HL-60/S4 treated with retinoic acid at 250 ng/mL for 4 days and 3 days (cell line): ENCODE measurements around the gene PLXNC1.

Experiments
- in situ Hi-C: fragments of 300-500 bp; cut with MboI; formaldehyde crosslinking; loops from 2 replicates; pipeline ENCODE4 v1.7.0; 2022; ENCODE audit warnings: low sequenced_read_pairs

Gene PLXNC1

DNA sequence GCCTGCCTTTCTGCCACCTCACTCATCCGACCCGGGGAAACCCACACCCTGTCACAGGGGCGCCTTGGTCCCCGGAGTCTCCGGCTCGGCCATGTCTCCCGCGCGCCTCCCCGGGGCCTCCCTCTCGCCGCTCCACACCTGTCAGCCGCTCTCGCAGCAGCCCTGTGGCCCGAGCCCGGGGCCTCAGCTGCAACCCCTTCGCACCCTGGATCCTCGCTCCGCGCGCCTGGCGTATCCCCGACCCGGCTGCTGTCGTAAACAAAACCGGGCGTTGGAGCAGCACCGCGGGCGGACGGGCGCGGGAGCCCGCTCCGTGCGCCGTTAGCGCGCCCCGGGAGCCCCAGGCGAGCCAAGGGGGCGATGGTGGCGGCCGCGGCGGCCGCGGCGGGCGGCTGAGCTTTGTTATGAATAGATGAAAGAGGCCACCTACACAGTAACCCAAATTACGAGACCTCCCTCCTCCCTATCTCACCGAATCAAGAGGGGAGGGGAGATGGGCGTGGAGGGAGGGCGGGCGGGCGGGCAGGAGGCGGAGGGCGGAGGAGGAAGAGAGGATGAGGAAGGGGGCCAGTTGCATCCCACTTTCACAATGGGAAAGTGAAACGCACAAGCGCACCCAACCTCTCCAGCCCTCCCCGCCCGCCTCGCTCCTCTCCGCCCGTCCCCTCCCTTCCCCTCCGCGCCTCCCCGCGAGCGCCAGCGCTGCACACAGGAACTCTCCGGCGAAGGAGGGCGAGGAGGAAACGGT, at the start of gene PLXNC1:
PLXNC1 (plus strand) TSS at position 587 of the 748 bp plus-strand sequence. CDS start 395 bp downstream, outside the sequence.
- in situ Hi-C loops: loop anchor here (10.0 kb wide), 1 partner anchor 287 kb away; no protein-coding TSS in a partner anchor

DNA sequence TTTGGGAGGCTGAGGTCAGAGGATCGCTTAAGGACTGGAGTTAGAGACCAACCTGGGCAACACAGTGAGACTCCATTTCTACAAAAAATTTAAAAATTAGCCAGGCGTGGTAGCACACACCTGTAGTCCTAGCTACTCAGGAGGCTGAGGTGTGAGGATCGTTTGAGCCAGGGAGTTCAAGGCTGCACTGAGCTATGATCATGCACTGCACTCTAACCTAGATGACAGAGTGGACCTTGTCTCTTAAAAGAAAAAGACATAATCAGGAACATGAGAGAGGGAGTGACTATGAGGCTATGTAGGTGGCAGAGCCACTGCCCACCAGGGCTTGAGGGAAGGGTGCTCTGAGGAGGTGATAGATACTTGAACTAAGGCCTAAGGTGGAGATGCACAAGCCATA, 49.2 kb upstream of the PLXNC1 start:
- in situ Hi-C loops: loop anchor here (25.0 kb wide), 1 partner anchor 537 kb away; the partner anchor contains the start of gene SOCS2

DNA sequence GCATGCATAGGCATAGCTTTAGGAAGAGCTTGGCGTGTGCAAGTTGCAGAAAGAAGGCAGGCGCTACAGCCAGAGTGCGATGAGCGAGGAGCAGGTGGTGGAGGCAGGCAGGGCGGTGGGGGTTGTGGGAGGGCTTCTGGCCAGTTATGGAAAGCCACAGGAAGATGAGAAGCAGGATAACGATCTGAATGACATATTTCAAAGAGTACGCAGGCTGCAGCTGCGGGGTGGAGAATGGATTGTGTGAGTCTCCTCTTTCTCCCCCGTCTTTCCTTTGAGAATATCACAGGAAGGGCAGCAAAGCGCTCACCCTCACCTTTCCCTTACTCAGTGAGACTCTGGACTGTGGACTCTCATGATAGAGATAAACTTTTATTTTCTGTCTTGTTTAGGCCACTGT, 48.7 kb upstream of the PLXNC1 start:
- in situ Hi-C loops: loop anchor here (10.0 to 25.0 kb wide), 2 partner anchors 537 to 1105 kb away; partner anchors contain the start of gene SOCS2

DNA sequence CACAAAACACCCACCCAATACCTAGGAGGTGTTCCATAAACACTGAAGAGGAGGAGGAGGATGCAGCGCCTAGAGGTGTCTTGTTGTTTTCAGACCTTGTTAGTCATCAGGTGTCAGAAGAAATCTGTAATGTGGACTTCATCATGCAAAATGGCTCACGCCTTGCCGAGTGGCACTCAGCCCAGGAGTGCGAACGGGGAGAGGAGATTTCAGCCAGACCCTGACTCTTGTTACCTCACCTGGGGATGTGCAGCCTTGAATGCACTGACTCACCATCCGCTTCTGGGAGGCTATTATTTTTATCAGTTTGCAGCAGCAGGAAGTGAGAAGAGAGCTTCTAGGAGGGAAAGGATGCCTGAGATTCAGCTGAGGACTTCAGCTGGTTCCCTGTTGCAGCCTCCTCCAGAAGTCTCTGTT, 48.2 kb upstream of the PLXNC1 start:
- in situ Hi-C loops: loop anchor here (10.0 kb wide), 1 partner anchor 1105 kb away; no protein-coding TSS in a partner anchor

DNA sequence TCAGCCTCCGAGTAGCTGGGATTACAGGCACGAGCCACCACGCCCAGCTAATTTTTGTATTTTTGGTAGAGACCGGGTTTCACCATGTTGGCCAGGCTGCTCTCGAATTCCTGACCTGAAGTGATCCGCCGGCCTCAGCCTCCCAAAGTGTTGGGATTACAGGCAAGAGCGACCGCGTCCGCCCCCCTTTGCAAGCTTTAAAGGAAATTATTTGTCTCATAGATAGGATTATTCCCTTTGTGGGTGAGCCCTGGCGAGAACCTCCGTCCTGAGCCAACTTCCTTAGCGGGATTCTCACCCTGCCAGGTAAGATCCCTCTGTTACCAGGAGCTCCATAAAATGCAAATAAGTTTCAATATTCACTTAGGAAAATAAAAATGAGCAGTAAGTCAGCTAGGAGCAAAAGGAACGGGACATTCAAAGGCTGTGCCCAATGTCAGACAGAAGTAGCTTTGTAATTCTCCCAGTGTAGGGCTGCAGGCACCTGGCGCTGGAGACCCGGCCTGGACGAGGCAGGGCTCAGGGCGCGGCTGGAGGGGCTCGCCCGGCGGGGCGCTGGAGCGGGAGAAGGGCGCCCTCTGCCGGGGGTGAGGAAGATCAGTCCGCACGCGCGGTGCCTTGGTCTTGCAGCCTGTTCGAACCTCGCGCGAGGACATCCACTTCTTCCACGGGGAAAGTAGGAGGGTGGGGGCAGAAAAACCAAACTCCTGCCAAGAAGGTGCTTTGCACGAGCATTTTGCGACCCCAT, 47.2 kb upstream of the PLXNC1 start:
- in situ Hi-C loops: loop anchor here (10.0 kb wide), 1 partner anchor 1106 kb away; no protein-coding TSS in a partner anchor

DNA sequence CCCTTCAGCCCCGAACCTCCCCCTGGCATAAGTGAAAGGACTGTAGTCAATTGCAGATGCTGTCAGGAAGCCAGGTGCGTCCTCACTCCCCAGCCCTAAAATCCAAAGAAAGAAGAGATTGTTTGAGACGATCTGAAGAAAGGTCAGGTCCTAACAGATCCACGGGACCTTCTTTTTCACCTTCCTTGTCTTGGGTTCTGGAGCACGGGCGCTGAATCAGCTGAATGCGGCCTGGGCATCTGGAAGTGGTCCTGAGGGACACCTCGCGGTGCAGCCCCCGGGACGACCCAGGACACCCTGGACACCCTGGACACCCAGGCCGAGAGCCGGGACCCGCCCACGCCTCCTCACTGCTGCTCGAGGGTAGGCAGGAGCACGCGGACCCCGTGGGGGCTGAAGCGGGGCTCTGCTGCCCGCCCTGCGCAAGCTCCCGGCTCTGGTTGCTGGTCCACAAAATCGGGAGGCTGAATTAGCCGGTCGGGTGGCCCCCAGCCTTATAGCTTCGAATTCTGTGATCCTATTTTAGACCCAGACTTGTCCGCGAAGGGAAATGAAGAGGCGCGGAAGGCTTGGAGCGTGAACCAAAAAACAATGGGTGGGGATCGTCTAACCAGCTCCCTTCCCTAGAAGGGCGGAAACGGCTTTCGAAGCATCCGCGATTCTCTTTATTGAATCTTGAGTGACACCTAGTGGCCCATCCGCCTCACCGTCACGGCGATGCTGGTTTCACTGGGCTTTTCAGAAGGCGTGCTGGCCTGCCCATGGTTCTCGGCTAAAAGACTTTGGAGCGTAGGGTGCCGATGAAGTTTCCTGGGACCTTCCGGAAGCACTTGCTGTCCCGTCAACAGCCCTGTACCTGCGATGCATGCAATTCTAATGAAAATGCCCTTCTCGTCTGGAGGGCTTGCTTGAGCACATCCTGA, 46.4 kb upstream of the PLXNC1 start:
- in situ Hi-C loops: loop anchor here (10.0 kb wide), 1 partner anchor 1107 kb away; no protein-coding TSS in a partner anchor

DNA sequence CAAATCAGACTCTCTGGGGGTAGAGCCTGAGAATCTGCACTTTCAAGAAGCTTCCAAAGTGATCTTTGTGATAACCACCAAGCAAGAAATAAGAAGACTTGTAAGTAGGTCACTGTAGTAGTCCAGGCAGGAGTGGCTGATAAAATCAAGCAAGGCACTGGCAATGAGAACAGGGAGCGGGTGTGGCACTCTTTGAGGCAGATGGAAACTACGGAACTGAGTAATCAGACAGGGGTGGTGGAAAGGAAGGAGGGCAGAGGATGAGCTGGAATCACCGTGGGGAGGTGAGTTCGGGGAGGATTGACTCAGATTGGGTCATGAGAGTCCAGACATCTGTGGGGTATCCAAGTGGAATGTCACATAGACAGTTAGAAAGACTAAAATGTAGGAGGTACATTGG, 44.4 kb upstream of the PLXNC1 start:
- in situ Hi-C loops: loop anchor here (10.0 kb wide), 1 partner anchor 1109 kb away; no protein-coding TSS in a partner anchor

DNA sequence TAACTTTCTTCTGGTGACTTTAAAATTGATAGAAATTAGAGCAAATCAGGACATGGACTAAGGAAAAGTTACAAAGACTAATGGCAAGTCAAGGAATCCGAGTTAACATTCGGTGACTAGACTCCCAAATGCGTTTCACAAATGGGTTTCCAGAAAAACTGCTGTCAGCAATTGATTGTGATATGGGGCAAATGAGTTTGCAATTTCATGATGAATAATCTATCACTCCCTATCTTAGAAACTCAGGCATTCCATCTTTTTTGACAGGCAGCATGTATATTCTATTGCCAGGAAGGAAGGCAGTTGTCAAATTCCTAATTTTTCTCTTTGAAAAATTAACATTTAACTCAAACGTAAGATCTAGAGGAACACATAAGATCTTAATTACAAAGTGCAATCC, 40.5 kb upstream of the PLXNC1 start:
- in situ Hi-C loops: loop anchor here (10.0 kb wide), 1 partner anchor 1113 kb away; no protein-coding TSS in a partner anchor

DNA sequence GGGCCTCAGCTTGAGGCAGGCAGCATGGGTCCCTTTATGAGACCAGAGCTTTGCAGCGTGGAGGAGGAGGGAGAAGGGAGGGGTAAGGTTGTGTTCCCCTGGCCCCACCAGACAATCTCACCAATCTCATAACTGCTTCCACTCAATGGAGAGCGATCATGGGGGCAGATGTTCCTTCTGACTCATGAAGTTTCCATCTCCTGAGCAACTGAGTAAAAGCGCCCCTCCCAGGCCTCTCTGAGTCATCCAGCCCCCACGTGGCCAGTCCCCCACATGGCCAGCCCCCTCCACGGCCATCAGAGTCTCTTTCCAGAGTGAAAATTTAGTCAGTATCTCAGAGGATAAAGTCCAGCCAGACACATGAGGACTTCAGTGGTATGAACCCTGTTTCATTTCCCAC, 39.2 kb upstream of the PLXNC1 start:
- in situ Hi-C loops: loop anchor here (10.0 kb wide), 1 partner anchor 1114 kb away; no protein-coding TSS in a partner anchor

DNA sequence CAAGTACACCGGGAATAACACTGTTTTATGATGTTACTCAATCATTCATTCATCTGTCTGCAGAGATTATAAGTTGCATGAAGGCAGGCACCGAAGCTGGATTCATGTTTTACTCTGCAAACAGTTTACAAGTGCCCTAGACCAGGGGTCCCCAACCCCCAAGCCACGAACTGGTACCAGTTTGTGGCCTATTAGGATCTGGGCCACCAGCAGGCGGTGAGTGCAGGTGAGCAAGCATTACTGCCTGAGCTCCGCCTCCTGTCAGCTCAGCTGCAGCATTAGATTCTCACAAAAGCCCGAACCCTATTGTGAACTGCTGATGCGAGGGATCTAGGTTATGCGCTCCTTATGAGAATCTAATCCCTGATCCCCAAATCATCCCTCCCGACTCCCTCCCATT, 38.1 kb upstream of the PLXNC1 start:
- in situ Hi-C loops: no loop called here

DNA sequence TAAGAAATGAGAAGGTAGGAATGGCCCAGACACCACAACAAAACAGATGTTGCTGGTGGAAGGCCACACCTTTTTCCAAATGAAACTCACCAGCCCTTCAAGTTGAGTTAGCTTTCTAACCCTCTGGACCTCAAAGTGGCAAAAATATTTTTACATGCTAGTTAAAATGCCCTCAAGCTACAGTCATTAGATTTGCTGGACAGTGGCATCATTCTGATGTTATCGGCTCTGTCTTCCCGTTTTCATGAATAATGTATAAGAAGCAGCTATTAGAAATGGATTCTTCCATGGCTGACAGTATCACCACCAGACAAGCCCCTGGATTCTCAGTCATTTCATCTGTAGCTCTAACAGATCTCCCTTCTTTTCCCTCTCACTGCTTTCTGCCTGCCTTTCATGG, 37.1 kb upstream of the PLXNC1 start:
- in situ Hi-C loops: no loop called here

DNA sequence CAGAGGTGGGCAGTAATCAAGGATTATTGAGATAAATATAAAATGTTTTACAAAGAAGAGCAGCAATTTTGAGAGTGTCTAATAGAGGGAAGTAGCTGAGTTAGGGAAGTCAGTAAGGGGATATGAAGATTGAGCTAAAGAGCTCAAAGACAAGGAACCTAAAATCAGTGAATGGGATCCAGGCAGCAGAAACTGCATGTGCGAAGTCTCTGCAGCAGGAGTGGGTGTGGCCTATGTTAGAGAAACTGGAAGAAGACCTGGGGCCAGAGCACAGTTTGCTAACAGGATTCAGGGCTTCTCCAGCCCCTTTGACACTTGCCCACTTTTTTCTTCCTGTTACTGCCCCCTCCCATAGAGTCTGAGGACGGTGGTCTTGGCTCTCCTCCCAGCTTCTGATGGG, 36.3 kb upstream of the PLXNC1 start:
- in situ Hi-C loops: no loop called here

DNA sequence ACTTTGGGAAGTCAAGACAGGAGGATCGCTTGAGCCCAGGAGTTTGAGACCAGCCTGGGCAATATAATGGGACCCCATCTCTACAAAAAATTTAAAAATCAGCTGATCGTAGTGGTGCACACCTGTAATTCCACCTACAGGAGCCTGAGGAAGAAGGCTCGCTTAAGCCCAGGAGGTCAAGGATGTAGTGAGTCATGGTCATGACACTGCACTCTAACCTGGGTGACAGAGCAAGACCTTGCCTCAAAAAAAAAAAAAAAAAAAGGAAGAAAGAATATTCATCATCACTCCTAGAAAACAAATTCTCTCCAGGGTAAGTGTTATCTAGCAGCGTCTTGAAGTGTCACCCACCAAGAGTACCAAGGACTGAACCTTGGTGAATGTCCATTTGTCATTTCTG, 34.2 kb upstream of the PLXNC1 start:
- in situ Hi-C loops: no loop called here

DNA sequence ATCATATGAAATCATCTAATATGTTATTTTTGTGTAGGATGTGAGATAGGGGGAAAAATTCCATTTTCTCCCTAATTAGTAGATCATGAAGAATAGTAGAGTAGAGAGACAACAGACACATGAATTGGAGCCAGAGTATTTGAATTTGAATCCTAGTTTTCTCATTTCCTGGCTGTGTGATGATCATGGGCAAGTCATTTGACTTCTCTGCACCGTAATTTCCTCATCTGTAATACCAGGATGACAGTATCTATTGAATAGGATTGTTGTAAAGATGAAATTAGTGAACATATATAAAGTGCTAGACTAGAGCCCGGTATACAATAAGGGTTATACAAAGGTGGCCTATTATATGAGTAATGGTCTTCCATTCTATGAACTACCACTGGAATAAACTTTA, 32.2 kb upstream of the PLXNC1 start:
- in situ Hi-C loops: no loop called here

DNA sequence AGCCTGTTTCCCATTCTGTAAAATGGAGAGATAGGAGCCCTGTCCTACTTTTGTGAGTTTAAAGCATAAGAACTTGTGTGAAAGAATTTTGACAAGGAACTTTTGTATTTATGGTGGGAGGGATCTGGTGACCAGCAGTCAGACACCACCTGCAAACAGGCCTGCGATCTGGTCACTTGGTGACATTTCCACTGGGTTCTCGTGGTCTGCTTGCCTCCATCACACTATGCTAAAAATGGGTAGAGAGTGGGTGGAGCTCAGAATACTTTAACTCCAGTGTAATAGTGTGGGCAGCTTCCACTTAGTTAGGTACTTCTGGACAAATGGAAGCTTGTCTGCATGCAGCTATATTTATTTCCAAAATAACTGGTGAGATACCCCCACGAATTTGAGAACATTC, 26.5 kb upstream of the PLXNC1 start:
- in situ Hi-C loops: no loop called here

DNA sequence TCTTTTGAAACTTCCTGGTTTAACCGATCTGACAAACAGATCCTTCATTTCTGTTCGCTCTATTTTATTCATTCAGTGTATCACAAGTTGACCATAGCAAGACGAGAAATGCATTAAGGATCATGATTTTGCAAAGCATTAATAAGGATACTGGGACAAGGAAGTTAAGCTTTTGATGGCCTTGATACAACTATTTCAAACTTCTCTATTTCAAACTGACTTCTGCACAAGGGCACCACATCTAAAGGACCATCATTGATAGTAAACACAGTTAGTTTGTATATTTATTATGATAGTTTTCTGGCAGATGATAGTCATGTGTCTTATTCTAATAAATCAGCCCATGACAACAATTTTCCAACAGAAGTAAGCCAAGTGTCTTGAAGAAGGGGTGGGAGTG, 25.8 kb upstream of the PLXNC1 start:
- in situ Hi-C loops: no loop called here

DNA sequence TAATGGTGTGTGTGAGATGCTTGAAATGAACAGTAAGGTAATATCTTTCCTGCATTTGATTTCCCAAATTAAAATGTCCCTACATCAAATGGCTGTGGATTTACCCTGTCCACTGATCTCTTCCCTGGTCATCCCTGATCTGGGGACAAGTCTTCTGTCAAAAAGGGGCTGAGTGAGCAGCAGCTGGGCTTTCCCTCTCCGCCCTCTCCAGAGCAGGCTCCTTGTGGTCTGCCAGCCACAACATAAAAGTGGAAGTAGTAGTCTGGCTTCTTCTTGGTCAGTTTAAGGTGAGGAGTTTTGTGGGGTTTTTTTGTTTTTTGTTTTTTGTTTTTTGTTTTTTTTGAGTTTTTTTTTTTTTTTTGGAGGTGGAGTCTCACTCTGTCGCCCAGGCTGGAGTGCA, 25.2 kb upstream of the PLXNC1 start:
- in situ Hi-C loops: no loop called here

DNA sequence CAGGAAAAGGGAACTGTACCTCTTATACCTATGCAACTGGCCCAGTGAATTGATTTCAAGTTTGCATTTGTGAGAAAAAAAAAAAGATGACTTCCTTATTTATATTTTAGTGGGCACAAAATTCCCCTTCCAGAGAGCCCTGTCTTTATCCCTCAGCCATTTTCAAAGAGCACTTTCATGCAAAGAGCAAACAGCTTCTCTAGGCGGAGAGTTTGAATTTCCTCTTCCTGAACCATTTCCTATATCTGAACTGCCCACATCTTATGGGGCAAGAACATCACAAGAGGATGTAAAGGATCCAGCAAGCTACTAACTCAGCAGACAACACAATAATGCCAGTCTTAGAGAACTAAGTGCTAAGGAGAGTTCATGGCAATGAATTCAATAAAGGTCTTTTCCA, 22.3 kb upstream of the PLXNC1 start:
- in situ Hi-C loops: no loop called here

DNA sequence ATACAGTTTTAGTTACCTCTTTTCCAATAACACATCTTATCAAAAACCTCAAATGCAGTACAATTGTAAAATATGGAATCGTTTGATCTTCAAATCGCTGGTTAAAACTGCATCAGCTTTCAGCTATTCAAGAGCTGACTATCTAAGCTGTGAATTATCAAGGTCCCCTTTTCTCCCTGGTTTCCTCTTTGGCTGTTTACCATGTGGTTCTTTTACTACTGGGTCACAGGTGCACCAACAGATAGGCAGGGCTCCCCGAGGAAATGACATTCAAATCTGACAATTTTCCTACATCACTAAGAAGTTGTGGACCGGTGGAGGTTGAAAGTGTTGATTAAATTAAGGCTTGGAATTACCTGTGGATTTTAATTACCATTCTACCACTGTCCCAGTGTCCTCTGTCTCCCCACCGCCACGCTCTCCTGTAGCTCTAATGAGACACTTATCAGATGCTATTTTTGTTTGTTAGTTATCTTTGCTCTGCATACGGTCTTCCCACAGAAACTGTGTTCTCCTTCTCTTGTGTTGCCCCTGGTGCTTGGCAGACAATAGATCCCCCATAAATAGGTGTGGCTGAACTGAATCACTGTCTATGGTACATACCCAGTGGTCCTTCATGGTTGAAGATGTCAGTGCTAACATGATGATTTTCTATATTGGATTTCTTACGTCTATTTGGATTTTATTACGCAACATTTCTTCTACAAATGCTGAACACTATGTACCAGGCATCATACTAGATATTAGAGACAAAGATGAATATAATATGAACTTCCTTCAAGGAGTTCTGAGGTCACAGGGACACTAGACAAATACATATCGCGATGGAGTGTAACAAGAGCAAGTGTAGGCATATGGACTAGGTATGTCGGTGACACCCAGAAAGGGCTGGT, 20.9 kb upstream of the PLXNC1 start:
- in situ Hi-C loops: no loop called here

DNA sequence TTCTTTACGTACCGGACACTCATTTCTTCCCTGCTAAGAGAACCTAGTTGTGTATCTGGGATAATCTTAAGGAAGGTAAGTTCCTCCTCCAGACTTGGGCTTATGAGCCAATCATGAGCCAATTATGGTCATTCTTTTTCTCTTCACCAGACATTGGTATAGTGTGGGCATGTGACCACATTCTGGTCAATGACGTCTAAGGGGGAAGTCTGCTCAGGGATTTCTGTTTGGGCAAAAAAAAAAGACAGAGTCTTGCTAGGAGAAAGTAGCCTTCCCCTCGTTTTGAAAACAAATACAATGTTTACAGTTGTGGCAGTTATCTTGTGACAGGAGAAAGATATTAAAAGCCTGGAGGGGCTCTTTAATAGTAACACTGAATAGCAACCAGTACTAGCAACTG, 20.1 kb upstream of the PLXNC1 start:
- in situ Hi-C loops: no loop called here
